IMR-90 (cell line): ENCODE data around the gene ZBTB40.

ENCODE experiments used
- CEBPB ChIP-seq: IDR thresholded peaks from 2 replicates; pipeline ENCODE4 v1.6.1; 2012; ENCODE audit warnings: low read depth, low read length, improper control_type of control experiment
- CTCF ChIP-seq: conservative IDR thresholded peaks from 2 replicates; pipeline ENCODE4 v1.5.1; 2012; ENCODE audit warnings: mild to moderate bottlenecking, low read depth, low read length, improper control_type of control experiment
- FOS ChIP-seq: fragments of 150-350 bp; IDR thresholded peaks from 2 replicates; pipeline ENCODE4 v1.6.1; 2016; ENCODE audit warnings: low read depth, low read length
- MAFK ChIP-seq: IDR thresholded peaks from 2 replicates; pipeline ENCODE4 v1.6.1; 2012; ENCODE audit warnings: low read depth, low read length, improper control_type of control experiment
- MXI1 ChIP-seq: IDR thresholded peaks from 2 replicates; pipeline ENCODE4 v1.6.1; 2012; ENCODE audit warnings: low read depth, mild to moderate bottlenecking, low read length, moderate library complexity, borderline replicate concordance
- POLR2A ChIP-seq: IDR thresholded peaks from 2 replicates; pipeline ENCODE4 v1.6.1; 2012; ENCODE audit warnings: mild to moderate bottlenecking, low read depth, low read length
- RAD21 ChIP-seq: IDR thresholded peaks from 2 replicates; pipeline ENCODE4 v1.6.1; 2012; ENCODE audit warnings: low read length, improper control_type of control experiment
- RCOR1 ChIP-seq: IDR thresholded peaks from 2 replicates; pipeline ENCODE4 v1.6.1; 2012; ENCODE audit warnings: mild to moderate bottlenecking, low read length, improper control_type of control experiment; ENCODE audit not compliant: insufficient replicate concordance
- SMC3 ChIP-seq: fragments of 150-350 bp; IDR thresholded peaks from 2 replicates; pipeline ENCODE4 v1.6.1; 2016; ENCODE audit warnings: low read depth, mild to moderate bottlenecking, antibody characterized with exemption, low read length, moderate library complexity

- TF ChIP-seq CTCF: no peak
- no peak for TF ChIP-seq POLR2A
- no peak for TF ChIP-seq RCOR1
- TF ChIP-seq RAD21: no peak
- no peak for TF ChIP-seq FOS
- no peak for TF ChIP-seq CEBPB
- TF ChIP-seq MAFK: no peak
- no peak for TF ChIP-seq SMC3
- no peak for TF ChIP-seq MXI1
Observed at GRCh38 chr1:22412932-22413727, 38.5 kb upstream of the ZBTB40 start.
